ENCODE data around the gene GRIN3A.

The GRIN3A gene

DNA sequence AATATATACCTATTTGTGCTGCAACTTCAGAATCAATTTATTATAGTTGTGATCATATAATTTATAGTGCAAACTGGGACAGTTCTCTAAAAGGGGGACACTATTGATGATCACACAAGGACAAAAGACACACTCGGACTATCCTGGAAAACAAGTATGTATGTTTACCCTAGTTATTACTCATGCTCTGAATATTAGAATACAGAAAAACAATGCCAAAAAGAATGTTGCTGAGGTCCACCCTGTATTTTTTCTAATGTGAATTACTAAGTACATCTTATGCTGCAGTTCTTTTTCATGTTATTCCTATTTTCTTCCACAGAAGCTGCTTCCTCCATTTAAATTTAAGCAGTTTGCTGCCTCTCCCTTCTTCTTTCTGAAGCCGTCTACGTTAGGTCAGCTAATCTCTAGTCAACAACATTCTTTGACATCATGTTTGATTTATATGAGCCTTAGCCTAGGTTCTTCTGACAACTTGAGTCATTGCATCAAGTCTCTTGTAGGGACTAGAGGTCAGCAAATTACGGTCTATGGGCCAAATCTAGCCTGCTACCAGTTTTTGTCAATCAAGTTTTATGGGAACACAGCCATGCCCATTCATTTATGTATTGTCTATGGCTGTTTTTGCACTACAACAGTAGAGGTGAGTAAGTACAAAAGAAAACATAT, 103.6 kb downstream of the GRIN3A start:
- DNase-seq (ENCODE audit: low spot score) (no peak), FAIRE-seq (no peak)

DNA sequence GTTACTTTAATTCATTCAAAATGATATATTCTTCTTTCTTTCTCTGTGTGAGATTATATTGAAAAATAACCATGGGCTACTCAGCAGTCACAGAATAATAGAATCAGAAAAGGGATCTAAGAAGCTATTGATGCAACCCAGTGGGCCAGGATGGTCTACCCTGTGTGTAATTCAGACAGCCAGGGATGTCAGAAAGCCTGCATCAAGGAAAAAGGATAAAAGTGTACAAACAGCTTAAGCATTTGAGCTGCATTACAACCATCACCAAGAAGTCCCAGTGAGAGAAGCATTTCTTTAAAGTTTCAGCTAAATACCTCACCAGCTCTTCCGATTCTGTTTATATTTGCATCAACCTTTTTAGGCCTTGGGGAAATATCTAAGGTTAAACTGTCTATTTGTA, 105.8 kb downstream of the GRIN3A start:
- DNase-seq (ENCODE audit: low spot score) = no peak
- no peak for FAIRE-seq

DNA sequence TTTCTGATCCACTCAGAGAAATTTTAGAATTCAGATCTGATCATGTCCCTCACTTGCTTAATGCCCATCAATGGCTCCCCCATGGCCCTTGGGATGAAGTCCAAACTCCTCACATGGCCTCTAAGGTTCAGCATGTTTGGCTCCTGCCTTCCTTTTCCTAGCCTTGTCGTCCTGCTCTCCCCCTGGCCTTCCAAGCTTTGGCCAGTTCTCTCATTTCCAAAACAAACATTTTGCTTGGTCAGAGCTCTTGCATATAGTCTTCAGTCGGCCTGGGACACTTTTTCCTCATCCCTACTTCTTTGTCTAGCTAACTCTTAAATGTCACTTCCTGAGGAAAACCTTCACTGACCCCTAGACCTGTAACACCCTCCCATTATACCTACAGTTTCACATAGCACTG, 106.6 kb downstream of the GRIN3A start:
- FAIRE-seq (no peak), DNase-seq (ENCODE audit: low spot score) (no peak)

DNA sequence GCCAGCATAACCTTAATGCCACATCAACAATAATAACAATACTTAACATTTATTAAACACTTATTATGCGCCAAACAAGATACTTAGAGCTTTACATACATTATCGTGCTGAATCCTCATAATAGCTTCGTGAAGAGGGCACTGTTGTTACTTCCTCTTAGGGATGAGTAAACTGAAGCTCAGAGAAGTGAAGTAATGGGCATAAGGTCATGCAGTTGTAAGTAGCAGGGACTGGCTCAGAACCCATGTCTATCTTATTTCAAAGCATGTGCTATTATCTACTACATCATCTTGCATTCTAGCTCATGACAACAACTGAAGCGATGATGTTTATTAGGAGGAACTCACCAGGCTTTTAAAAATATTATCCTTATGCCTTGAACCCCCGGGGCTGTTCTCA, 108.8 kb downstream of the GRIN3A start:
- DNase-seq (ENCODE audit: low spot score) (no peak), FAIRE-seq (no peak)

DNA sequence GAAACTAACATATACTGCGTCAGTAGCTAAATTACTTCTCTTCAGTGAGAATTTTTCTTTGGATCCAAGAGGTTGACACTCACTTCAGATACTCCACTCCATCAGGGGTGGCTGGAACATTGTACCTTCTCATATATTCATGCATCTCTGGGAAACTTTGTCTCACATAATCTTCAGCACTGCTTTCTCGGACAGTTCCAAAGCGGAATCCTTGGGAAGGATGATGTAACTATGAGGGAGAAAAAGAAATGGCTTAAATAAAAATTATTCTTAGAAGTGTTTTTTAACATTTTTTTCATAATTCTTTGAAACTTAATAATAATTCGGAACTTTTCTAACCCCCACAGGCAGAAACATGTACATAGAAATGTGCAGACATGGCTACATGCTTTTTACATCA, 110.3 kb downstream of the GRIN3A start:
- FAIRE-seq (no peak), DNase-seq (ENCODE audit: low spot score) (no peak)

DNA sequence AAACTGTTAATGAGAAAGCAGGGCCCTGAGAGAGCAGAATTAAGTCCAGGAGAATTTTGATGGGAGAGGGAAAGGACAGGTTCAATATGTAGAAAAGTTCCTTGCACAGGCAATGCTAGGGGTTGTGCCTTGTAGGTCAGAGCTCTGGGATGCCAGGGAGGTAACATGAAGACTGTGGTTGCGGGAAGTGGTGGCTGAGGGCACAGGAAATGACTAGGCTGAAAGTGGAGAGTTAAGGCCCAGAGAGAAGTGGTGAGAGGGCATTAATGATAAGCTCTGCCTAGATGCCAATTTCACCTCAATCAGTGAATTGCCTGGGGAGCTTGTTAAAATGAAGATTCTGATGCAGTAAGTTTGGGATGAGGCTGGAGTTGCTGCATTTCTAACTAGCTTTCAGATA, 112.2 kb downstream of the GRIN3A start:
- no peak for FAIRE-seq
- DNase-seq (ENCODE audit: low spot score) = no peak

DNA sequence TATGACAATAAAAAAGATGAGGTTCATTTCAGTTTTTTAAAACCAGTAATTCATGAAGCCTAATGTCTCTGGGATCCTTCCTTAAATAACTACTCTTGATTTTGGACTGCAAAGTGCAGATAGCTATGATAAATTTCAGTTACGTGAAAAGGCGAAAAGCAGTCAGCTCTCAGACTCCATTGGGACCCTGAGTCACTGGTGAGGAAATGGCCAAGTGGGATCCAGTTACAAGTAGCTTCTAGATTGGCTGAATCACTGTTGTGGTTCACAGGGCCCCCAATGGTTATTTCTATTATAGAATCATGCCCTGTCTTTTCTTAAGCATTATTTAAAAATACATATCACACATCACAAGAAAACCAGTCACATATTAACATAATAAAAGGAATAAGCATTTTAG, 112.6 kb downstream of the GRIN3A start:
- DNase-seq (ENCODE audit: low spot score) = no peak
- no peak for FAIRE-seq

DNA sequence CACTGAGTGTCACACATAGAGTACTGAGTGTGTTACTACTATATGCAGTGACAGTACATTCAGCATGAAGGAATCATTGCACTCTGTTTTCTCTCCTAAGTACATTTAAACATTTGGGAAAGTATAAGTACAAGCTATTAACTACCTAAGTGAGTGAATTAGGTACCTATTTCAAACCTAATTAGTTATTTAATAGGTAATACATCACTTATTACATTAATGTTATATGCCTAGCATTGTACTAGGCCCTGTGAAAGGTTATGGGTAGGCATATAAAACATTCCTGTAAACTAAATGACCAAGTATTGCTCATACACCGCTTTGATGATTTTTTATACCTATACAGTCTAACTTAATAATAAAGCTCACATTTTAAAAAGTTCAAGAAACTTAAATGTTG, 118.0 kb downstream of the GRIN3A start:
- FAIRE-seq = no peak
- no peak for DNase-seq (ENCODE audit: low spot score)

DNA sequence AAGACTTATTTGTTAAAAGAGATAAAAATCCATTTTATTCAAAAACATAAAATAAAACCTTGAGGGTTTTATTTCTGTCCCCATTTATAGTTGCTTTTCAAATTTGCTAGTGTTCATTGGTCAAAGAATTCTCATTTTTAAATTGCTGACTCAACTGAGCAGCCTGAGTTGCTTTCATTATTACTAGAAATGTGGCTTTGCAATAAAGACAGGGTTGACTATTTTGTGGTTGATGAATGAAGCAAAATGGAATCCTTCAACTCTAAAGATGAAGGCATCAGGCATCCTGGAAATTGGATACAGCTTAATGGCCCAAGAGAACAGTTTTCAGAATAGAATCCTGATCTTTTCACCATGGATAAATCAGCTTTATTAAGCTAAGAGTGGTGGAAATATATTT, 119.7 kb downstream of the GRIN3A start:
- no peak for FAIRE-seq

DNA sequence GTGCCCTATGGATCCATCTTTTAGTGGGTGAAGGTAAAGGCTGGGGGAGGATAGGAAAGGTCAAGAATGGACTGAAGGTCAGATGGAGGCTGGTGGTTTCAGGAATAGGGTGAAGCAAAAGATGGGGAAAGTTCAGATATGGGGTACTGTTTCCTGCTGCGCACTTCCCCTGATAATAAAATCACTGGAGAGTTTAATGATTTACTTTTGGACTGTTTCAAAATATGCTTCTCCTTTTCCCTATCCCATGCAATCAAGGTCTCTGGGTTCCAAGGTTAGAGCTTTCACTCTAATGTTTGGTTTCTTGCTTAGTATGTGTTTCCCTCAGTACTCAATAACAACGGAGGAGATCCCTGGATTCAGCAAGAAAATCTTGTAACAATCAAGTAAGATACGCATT, 132.9 kb downstream of the GRIN3A start:
- FAIRE-seq (no peak), DNase-seq (ENCODE audit: low spot score) (no peak)

More for the DNA sequence above, 119.7 kb downstream of the GRIN3A start:
- no peak for DNase-seq (ENCODE audit: low spot score)

DNA sequence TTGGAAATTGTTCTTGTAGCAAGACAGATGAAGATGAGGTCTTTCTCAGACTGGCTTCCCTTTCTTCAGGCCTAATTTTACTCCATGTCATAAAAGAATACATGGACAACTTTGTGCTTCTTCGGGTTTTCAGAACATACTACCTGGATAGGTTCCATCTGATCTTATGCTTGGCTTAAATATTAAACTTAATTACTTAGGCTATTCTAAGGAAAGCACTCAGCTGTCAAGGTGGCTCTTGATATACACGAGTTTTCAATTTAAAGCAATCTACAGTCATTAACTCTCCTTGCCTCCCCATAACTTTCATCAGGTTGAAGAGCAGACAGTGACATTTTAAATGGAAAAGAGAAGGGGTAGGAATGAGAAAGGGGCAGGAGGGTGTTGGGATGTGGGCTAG, 134.2 kb downstream of the GRIN3A start:
- DNase-seq (ENCODE audit: low spot score) (no peak), FAIRE-seq (no peak)

DNA sequence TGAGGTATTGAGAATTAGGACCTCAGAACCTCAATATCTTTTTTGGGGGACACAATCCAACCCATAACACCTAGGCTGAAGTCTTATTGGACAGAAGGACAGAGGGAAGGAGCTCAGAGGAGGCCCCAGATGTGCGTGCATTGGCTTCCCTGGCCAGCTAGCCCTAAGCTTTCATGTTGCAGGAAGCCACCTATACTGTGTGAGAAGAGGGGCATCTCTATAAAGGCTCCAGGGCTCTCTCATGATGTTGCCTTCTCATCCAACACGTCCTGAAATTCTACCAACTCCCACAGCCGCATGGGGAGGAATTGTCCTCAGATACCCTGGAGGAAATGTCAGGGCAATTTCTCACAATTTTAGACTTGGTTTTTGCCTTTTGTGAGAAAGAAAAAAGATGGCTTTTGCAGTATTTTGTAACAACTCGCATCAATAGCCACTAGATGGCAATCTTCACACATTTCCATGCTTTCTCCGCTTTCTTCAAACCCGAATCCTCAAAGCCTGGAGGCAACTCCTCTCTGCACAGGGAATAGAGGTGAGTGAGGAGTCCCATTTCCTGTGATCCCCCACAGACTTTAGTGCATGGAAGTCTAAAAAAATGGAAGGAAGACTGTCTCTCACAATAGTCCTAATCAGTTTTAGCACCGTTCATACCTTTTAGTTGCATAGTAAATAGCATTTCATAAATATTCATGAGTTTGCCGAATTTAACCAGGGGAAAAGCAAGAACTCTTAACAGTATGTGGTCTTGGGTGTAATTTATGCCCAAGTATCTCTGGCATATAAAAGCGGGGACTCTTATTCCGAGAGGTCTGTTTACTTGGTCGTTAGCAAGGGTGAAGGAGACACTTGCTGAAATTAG, 136.3 kb downstream of the GRIN3A start:
- DNase-seq (ENCODE audit: low spot score) = peak; percentile 30
- FAIRE-seq = peak; percentile 30

DNA sequence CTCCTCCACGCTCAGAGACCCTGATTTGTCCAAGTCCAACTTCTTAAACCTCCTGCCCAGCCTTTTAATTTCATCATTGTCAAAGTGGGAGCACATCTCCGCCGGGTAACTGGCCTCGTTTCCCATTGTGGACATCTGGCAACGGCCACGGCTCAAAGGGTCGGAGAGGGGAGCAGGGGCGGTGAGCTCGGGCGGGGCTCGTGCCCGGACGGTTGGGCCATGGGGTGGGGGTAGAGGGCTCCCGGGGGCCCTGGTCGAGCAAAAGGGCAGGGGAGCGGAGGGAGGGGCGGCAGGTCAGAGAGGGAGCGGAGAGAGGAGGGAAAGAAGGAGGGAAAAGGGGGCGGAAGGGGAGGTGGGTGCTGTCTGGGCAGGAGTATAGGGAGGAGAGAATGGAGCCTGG, 143.7 kb downstream of the GRIN3A start, which contains the start of gene PPP3R2:
Gene PPP3R2, minus strand, starts transcription at position 174 of the 400 bp plus-strand sequence. Its CDS starts 48 bp downstream, at position 126.
- FAIRE-seq (no peak), DNase-seq (ENCODE audit: low spot score) (no peak)

DNA sequence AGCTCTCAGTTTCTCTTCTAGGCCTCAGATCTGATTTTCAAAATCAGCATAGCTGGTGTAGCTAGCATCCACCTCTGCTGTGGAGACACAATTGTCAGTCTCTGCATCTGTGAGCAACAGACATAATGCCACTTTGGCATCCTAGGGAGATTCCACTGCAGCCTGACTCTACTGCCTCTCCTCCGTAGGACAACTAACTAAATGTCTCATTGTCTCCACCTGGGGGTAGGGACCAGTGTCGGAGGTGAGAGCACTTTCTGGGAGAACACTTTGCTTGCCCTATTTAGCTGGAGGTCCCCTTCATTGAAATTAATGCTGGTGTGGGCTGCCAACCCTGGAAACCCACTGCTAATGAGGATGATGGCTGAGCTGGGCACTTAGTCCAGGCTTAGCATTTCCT, 145.1 kb downstream of the GRIN3A start:
- DNase-seq (ENCODE audit: low spot score) (no peak), FAIRE-seq (no peak)

DNA sequence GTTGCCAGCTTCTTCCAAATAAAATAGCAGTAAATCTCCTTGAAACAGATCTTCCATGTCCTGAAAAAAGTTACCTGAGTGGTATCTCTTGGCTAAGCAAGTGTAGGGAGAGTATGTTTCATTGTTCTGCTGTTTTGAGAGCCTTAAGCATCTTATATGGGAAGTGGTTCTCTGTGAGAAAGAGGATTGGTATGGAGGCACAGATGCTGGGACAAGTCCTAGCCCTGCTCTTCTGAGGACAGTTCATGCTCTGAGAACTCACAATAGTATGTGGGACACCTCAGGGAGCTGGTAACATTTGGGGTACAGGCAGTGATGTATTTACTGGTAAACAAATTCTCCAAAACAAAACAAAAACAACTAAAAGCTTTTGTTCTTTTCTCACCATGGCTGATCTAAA, 145.7 kb downstream of the GRIN3A start:
- FAIRE-seq = no peak

DNA sequence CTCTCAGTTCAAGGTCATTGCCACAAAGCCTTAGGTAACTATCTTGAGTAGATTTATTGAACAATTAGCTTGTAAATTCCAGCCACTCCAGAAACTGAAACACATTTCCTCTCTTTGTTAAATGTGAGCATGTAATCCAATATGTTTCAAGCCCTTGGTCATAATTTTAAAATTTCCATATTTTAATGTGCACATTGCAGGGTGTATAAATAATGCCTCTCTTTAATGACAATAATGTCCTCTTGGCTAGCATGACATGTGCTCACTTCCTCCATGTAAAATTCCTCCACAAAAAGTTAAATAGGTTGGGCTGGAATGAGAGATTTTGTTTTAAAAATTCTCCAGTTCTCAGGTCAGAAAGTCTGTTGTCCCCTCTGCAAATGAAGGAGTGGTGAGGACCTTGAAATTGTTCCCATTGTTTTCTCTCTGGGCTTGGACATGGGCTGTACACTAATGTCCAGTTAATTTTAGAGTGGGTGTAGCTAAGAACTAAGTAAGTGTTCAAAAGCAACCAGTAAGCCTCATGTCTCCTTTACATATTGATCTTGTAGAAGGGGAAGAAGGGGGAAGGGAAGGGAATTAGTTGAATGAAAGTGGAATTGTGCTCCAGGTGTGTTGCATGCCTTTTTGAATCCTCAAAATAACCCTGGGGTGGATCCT, 146.5 kb downstream of the GRIN3A start:
- DNase-seq (ENCODE audit: low spot score) = no peak
- FAIRE-seq = no peak

More for the DNA sequence above, 145.7 kb downstream of the GRIN3A start:
- DNase-seq (ENCODE audit: low spot score) = no peak

DNA sequence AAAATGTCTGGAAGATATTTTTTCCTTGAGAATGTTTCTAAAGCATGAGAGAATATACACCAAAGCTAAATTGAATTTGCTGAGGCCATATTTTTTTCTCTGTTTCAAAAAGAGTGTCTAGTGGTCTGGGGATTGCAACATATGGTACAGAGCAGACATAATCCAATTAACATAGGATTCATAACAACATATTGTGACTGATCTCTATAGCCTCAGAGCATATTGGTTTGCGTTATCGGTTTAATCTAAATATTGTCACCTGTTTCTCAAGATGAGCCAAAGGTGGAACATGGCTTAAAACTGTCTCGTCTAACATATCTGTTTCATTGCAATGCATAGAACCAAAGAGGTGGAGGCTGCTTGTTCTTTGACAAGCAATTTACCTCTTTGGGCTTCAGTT, 147.5 kb downstream of the GRIN3A start:
- no peak for DNase-seq (ENCODE audit: low spot score)

DNA sequence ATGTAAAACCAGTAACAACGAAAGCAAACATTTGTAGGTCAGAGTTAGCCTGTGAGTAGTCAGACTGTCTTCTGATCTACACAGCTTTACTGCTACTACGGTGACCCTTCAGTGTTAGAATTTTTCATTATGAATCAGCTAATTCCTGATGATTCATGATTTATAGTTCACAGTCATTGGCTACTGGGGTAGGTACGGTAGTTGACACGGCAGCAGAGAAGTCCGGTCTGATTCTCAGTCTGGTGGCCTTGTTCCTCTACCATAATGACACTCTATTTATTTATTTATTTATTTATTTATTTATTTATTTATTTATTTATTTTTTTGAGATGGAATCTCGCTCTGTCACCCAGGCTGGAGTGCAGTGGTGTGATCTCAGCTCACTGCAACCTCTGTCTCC, 148.4 kb downstream of the GRIN3A start:
- FAIRE-seq (peak; percentile 83), DNase-seq (ENCODE audit: low spot score) (peak; percentile 86)

More for the DNA sequence above, 147.5 kb downstream of the GRIN3A start:
- FAIRE-seq = no peak

DNA sequence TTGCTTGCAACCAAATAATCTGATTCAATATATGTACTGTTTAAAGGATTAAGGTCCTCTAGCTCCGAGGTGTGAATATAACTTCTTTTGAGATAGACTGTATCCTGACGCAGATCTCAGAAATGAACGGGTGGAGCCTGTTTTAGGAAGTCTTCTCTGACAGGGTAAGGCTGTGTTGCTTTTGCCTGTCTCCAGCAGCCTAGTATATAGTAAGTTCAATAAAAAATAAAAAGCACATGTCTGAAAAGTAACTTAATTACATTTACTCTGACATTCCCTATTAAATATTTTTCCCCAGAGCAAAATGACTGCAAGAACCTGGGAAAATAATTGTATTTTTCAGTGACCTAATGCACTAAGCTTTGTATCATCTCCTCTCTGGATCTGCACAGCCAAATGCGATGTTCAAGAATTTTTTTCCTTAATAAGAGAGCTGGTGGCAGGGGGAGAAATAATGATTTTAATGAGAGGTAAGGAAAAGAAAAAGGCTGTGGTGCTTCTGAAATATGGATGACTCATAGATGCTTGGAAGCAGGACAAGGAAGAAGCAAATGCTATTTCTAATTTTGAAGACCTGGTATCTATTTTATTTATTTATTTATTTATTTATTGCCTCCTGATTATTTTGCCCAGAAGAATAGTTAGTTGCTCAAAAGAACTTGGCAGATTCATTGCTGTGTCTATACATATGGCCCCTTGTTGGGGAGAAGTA, 151.0 kb downstream of the GRIN3A start:
- no peak for FAIRE-seq

DNA sequence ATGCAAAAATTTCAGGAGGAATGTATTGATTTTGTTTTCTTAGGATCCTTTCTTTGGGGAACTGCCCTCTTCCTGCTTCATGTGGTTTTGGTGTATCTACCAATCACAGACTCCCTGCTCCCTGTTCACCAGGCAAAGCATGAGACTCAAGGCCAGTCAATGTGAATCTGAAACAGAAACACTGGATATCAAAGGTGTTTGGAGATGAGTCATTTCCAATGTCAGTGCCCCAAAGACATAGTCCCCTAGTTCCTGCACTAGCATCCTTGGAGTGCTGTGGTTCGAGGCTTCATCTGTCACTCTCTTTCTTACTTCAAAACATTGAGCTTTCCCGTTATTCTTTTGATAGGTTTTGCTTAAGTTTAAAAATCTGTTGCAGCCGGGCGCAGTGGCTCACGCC, 151.8 kb downstream of the GRIN3A start:
- FAIRE-seq = no peak
- no peak for DNase-seq (ENCODE audit: low spot score)

More for the DNA sequence above, 151.0 kb downstream of the GRIN3A start:
- no peak for DNase-seq (ENCODE audit: low spot score)

DNA sequence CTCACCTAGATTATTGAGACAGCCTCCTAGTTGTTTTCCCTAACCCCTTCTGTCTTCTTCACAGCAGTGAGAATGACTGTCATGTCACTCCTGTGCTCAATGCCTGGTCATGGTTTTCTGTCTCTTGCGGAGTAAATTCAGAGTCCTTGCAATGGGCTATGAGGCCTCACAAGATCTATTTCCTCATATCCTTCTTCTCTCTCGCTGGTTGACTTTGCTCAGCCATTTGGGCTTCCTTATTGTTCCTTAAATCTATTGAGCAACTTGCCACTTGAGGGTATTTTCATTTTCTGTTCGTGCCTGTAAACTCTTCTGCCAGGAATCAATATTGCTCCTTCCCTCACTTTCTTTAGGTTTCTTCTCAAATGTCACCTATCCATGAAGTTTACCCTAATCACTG, 152.7 kb downstream of the GRIN3A start:
- no peak for FAIRE-seq
- no peak for DNase-seq (ENCODE audit: low spot score)

DNA sequence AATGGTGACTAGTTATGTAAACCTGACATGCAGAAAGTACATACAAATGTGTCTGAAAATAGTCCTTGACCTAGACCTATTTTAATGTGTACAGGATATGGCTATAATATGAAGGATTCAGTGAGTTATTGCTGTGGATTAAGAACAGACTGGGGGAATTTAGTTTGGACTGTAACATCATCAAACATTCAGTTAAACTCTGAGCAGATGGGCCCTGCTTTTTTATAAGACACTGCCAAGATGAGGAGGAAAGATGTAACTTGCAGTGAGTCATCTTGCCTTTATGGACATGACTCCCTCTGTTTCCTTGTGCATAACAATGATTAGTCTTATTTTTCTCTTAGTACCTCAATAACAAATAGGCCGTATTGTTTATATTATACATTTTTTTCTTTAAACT, 155.9 kb downstream of the GRIN3A start:
- DNase-seq (ENCODE audit: low spot score) (no peak), FAIRE-seq (no peak)

All from RCC 7860 (cell line).